Measurements from ENCODE around the gene IL19.

The IL19 gene

GRCh38 chr1:206863266-206863665, 92.7 kb downstream of the IL19 start:
- Mint-ChIP-seq H3K27ac (no peak overlapping the region), H3K4me1 (peaks cover 39% of the 10 kb centered on the region), H3K27me3 (no peaks in the 10 kb centered on the region), H3K4me3 (no peak overlapping the region), H3K9me3 (no peaks in the 10 kb centered on the region), H3K36me3 (no peaks in the 10 kb centered on the region)

GRCh38 chr1:206864939-206865671, 94.5 kb downstream of the IL19 start, which contains the start of gene IL20:
Gene IL20, plus strand, starts transcription at chr1:206865623. Its CDS starts 230 bp downstream, at chr1:206865853.
- H3K27ac Mint-ChIP-seq = no peak within 1 kb of the TSS
- H3K4me3 Mint-ChIP-seq = no peak within 1 kb of the TSS
- H3K4me1 Mint-ChIP-seq = peaks cover 24% of the 10 kb centered on the region
- no peaks in the 10 kb centered on the region for H3K36me3 Mint-ChIP-seq
- no peaks in the 10 kb centered on the region for H3K27me3 Mint-ChIP-seq
- H3K9me3 Mint-ChIP-seq = no peaks in the 10 kb centered on the region

GRCh38 chr1:206866062-206866461, 95.5 kb downstream of the IL19 start:
- H3K27ac Mint-ChIP-seq = no peak overlapping the region
- no peak overlapping the region for H3K4me3 Mint-ChIP-seq
- no peaks in the 10 kb centered on the region for H3K9me3 Mint-ChIP-seq
- H3K4me1 Mint-ChIP-seq = peaks cover 21% of the 10 kb centered on the region
- H3K36me3 Mint-ChIP-seq = no peaks in the 10 kb centered on the region
- no peaks in the 10 kb centered on the region for H3K27me3 Mint-ChIP-seq

- peaks cover 3% of the 10 kb centered on the region for H3K36me3 Mint-ChIP-seq
- H3K27ac Mint-ChIP-seq = no peak overlapping the region
- no peaks in the 10 kb centered on the region for H3K9me3 Mint-ChIP-seq
- no peaks in the 10 kb centered on the region for H3K27me3 Mint-ChIP-seq
- no peak overlapping the region for H3K4me3 Mint-ChIP-seq
- peaks cover 21% of the 10 kb centered on the region for H3K4me1 Mint-ChIP-seq
These were observed 96.7 kb downstream of the IL19 start for GRCh38 chr1:206867239-206867638.

- Mint-ChIP-seq H3K4me3 (no peak overlapping the region), H3K4me1 (peaks cover 21% of the 10 kb centered on the region), H3K27me3 (no peaks in the 10 kb centered on the region), H3K27ac (no peak overlapping the region), H3K36me3 (peaks cover 4% of the 10 kb centered on the region), H3K9me3 (no peaks in the 10 kb centered on the region)
These were observed 97.1 kb downstream of the IL19 start for GRCh38 chr1:206867716-206868115.

GRCh38 chr1:206868264-206868663, 97.7 kb downstream of the IL19 start:
- H3K9me3 Mint-ChIP-seq = no peaks in the 10 kb centered on the region
- no peak overlapping the region for H3K4me3 Mint-ChIP-seq
- no peak overlapping the region for H3K27ac Mint-ChIP-seq

DNA sequence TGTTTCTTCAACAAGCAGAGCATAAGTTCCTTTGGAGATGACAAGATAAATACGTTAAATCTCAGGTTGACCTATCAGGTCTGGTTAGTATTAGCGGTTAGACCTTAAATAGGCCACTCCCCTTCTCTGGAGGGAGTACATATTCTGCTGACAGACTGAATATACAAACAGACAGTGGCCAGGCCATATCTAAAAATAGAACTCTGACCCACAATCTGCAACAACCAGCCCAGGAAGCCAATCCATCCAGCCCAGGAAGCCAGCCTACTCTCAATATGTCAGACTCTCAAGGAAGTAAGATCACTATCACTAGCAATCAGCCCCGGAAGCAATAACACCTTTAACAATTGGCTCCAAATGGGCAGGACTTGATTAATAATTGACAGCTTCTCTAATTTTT, 101.6 kb downstream of the IL19 start:
- no peaks in the 10 kb centered on the region for H3K27me3 Mint-ChIP-seq
- H3K4me1 Mint-ChIP-seq = no peaks in the 10 kb centered on the region
- no peaks in the 10 kb centered on the region for H3K9me3 Mint-ChIP-seq
- no peak overlapping the region for H3K4me3 Mint-ChIP-seq
- peaks cover 6% of the 10 kb centered on the region for H3K36me3 Mint-ChIP-seq
- H3K27ac Mint-ChIP-seq = no peak overlapping the region

More at GRCh38 chr1:206868264-206868663, 97.7 kb downstream of the IL19 start:
- Mint-ChIP-seq H3K36me3 (peaks cover 4% of the 10 kb centered on the region), H3K4me1 (peaks cover 18% of the 10 kb centered on the region), H3K27me3 (no peaks in the 10 kb centered on the region)

GRCh38 chr1:206873603-206874188, 103.1 kb downstream of the IL19 start:
- no peak overlapping the region for H3K4me3 Mint-ChIP-seq
- H3K27ac Mint-ChIP-seq = no peak overlapping the region
- H3K27me3 Mint-ChIP-seq = no peaks in the 10 kb centered on the region
- H3K4me1 Mint-ChIP-seq = no peaks in the 10 kb centered on the region
- peaks cover 5% of the 10 kb centered on the region for H3K9me3 Mint-ChIP-seq
- H3K36me3 Mint-ChIP-seq = peaks cover 9% of the 10 kb centered on the region

- H3K4me1 Mint-ChIP-seq = no peaks in the 10 kb centered on the region
- H3K27me3 Mint-ChIP-seq = no peaks in the 10 kb centered on the region
- H3K36me3 Mint-ChIP-seq = peaks cover 14% of the 10 kb centered on the region
- H3K9me3 Mint-ChIP-seq = peaks cover 11% of the 10 kb centered on the region
- H3K27ac Mint-ChIP-seq = no peak overlapping the region
- no peak overlapping the region for H3K4me3 Mint-ChIP-seq
These were observed 105.3 kb downstream of the IL19 start for GRCh38 chr1:206875752-206876377.

GRCh38 chr1:206878456-206878855, 107.9 kb downstream of the IL19 start:
- H3K27ac Mint-ChIP-seq = no peak overlapping the region
- no peaks in the 10 kb centered on the region for H3K4me1 Mint-ChIP-seq
- no peaks in the 10 kb centered on the region for H3K27me3 Mint-ChIP-seq
- peaks cover 11% of the 10 kb centered on the region for H3K9me3 Mint-ChIP-seq
- peaks cover 10% of the 10 kb centered on the region for H3K36me3 Mint-ChIP-seq
- no peak overlapping the region for H3K4me3 Mint-ChIP-seq

- Mint-ChIP-seq H3K4me1 (no peaks in the 10 kb centered on the region), H3K27me3 (no peaks in the 10 kb centered on the region), H3K27ac (no peak overlapping the region), H3K36me3 (peaks cover 11% of the 10 kb centered on the region), H3K4me3 (no peak overlapping the region), H3K9me3 (peaks cover 11% of the 10 kb centered on the region)
These were observed 109.7 kb downstream of the IL19 start for GRCh38 chr1:206880314-206880713.

DNA sequence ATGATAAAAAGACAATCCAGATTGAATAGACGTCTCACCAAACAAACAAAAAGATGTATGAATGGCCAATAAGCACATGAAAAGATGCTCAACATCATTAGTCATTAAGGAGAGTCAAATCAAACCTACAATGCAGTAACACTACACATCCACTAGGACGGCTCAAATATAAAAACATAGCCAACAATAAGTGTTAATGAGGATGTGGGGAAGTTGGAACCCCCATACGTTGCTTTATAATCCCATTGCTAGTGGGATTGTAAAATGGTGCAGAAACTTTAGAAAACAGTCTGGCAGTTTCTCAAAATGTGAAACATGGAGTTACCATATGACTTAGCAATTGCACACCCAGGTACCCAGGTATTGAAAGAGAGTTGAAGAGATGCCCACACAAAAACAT, 112.0 kb downstream of the IL19 start:
- peaks cover 9% of the 10 kb centered on the region for H3K36me3 Mint-ChIP-seq
- H3K27me3 Mint-ChIP-seq = no peaks in the 10 kb centered on the region
- no peaks in the 10 kb centered on the region for H3K4me1 Mint-ChIP-seq
- H3K27ac Mint-ChIP-seq = no peak overlapping the region
- peaks cover 11% of the 10 kb centered on the region for H3K9me3 Mint-ChIP-seq
- H3K4me3 Mint-ChIP-seq = no peak overlapping the region

DNA sequence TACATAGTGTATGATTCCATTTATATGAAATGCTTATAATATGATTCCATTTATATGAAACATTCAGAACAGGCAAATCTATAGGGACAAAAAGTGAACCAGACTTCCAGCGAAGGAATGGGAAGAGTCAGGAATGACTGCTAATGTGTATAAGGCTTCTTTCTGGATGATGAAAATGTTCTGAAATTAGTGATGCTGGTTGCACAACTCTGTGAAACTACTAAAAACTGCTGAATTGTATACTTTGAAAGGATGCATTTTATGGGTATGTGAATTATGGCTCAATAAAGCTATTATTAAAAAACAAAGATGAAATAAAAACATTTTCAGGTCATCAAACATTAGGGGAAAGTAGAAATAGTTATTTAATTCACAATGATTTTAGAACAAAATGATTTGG, 112.6 kb downstream of the IL19 start:
- Mint-ChIP-seq H3K27me3 (no peaks in the 10 kb centered on the region), H3K9me3 (peaks cover 10% of the 10 kb centered on the region), H3K27ac (no peak overlapping the region), H3K4me1 (peaks cover 1% of the 10 kb centered on the region), H3K4me3 (no peak overlapping the region), H3K36me3 (peaks cover 9% of the 10 kb centered on the region)

DNA sequence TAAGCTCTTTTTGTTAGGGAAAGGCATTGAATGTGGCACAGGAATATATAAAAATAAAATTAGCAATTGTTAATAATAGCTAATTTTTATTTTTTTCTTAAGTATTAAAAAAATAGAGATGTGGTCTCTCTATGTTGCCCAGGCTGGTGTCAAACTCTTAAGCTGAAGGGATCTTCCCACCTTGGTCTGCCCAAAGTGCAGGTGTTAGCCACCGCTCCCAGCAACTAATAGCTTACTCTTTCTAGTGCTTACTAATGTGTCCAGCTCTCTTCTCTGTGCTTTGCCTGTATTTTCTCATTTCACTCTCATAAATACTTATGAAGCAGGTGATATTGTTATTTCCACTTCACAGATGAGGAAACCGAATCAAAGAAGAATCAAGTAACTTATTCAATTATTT, 113.3 kb downstream of the IL19 start:
- Mint-ChIP-seq H3K27me3 (no peaks in the 10 kb centered on the region), H3K36me3 (peaks cover 7% of the 10 kb centered on the region), H3K4me3 (no peak overlapping the region), H3K4me1 (peaks cover 5% of the 10 kb centered on the region), H3K9me3 (peaks cover 4% of the 10 kb centered on the region), H3K27ac (no peak overlapping the region)

GRCh38 chr1:206885341-206886060, 114.9 kb downstream of the IL19 start:
- Mint-ChIP-seq H3K4me1 (peaks cover 18% of the 10 kb centered on the region), H3K27ac (no peak overlapping the region), H3K27me3 (no peaks in the 10 kb centered on the region), H3K36me3 (peaks cover 2% of the 10 kb centered on the region), H3K9me3 (no peaks in the 10 kb centered on the region), H3K4me3 (no peak overlapping the region)

DNA sequence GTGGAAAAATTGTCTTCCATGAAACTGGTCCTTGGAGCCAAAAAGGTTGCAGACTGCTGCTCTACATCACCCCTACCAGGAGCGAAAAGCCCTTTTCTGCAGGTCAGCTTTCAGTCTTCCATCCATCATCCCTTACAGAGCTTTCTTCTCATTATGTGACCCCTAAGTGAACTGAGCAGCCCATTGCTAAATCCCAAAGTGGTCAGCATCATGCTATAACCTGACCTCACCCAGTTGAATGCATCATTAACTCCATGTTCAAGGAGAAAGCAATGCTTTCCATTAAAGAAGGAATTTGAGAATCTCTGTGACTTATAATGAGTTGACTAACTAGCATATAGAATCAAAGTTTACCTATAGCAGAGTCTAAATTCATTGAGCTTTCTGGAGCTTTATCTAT, 116.3 kb downstream of the IL19 start:
- Mint-ChIP-seq H3K4me3 (no peak overlapping the region), H3K4me1 (peaks cover 32% of the 10 kb centered on the region), H3K27me3 (no peaks in the 10 kb centered on the region), H3K9me3 (no peaks in the 10 kb centered on the region), H3K27ac (no peak overlapping the region), H3K36me3 (peaks cover 2% of the 10 kb centered on the region)
